ENCODE measurements around the gene WDSUB1.

GRCh38 chr2:159195697-159196096 is 90.8 kb downstream of the WDSUB1 start:
- TF ChIP-seq CTCF (IDR thresholded peaks at IDR 0.05; ENCODE audit: poor library complexity) (no peak), EZH2 (IDR thresholded peaks at IDR 0.05; ENCODE audit: borderline replicate concordance) (no peak)
